Activated CD4-positive, alpha-beta T cell treated with anti-CD3 and anti-CD28 coated beads for 1 hour (primary cell): ENCODE data around the gene CARD9.

ENCODE experiments used
- DNase-seq: peaks from one replicate; pipeline ENCODE4 v3.0.0-alpha.2; 2020

CARD9 gene

DNA sequence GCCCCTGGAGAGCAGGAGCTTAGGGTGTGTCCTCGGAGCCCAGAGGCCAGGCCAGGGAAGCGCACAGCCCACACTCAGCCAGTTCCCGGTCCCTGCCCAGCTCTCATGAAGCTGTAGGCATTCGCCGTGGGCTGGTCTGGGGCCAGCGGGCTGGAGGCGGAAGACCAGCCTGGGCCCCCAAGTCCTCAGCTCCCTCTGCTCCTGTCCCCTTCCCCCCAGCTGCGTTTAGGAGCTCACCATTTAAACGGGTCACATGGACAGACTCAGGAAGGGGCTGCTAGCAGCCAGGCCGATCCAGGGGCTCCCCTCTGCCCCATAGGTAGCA, 27.4 kb downstream of the CARD9 start:
- no peak for DNase-seq

- DNase-seq, result no peak
Observed at GRCh38 chr9:136345281-136346156, 27.9 kb downstream of the CARD9 start.

GRCh38 chr9:136344544-136345280, 28.8 kb downstream of the CARD9 start:
- no peak for DNase-seq

DNA sequence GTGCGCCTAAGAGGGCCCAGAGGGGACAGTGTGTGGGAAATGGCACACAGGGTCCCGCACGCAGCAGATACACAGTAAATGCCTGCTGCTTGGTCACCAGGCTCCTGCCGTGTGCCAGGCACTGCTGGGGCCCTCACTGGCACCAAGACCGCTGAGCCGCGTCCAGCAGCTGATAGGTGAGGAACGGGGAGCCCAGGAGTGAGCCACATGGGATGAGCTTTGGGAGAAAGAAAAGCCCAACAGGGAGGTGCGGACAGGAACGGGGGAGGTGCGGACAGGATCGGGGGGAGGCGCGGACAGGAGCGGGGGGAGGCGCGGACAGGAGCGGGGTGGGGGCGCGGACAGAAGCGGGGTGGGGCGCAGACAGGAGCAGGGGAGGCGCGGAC, 29.6 kb downstream of the CARD9 start:
- DNase-seq, result no peak

DNA sequence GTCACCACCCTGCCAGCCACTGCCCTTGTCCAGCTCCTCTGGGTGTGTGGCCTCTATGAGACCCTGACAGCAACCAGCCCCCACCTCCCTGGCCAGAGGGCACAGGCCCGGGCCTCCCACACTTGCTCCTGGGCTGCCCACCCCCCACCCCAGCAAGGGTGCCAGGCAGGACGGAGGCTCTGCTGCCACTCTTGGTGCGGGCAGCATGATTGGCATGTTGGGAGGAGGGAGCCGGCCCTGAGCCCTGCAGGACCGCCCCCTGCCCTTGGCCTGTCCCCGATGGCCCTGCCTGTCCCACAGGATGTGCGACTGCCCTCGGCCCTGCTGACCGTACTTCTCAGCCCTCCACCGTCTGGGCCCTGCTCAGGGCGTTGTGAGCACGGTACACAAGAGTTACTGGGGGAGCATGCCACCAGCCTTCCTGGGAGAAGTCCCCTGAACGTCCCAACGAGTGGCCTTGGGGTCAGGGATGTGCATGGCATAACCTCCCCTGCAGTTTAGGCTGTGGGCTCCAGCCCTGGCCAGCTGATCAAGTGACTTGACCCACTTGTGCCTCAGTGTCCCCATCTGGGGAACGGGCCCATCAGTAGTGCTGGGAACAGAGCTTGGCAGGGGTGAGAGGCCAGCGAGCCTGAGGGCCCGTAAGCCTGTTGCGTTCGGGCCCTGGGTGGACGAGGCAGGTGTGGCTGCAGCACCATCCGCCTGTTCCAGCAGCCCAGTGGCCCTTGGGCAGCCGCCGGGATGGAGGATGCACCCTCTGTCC, 30.2 kb downstream of the CARD9 start:
- DNase-seq, result no peak

DNA sequence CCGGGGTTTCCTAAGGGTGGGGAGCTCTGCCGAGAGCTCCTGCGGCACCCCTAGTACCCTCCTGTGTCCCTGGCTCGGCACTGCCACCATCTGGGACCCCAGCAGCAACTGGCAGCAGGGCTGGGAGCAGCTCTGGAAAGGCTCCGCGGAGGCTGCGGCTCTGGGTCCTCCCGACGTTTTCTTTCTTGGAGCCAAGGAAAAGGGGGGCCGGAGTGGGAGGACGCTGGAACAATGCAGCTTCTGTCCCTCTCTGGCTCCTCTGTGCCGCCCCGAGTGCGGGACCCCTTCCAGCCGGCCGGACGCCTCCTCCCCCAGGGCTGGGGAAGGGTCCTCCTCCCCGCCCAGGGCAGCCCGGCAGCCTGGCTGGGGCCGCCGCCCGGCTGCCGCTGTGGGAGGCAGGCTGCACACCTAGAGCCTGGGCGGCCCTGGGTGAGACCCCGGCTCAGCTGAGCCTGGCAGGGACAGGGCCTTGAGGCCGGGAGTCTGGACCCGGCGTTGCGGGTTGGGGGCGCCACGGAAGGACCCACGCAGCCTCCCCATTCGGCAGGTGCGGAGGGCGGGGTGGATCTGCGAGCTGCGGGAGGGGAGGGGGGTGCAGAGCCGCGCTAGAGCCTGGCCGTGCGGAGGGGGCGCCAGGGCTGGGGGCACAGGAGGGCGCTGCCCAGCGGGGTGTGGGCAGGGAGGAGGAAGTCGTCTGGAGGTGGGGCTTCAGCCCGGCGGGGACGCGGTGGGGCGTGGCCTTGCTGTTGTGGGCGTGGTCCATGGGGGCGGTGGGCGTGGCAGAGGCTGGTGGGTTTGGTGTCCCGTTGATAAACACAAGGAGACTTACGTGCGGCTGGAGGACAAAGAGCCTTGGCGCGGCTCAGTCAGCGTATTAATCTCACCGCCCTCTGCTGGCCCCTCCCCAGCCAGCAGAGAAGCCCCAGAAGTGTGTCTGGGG, 31.0 kb downstream of the CARD9 start:
- peak; percentile 47 for DNase-seq

DNA sequence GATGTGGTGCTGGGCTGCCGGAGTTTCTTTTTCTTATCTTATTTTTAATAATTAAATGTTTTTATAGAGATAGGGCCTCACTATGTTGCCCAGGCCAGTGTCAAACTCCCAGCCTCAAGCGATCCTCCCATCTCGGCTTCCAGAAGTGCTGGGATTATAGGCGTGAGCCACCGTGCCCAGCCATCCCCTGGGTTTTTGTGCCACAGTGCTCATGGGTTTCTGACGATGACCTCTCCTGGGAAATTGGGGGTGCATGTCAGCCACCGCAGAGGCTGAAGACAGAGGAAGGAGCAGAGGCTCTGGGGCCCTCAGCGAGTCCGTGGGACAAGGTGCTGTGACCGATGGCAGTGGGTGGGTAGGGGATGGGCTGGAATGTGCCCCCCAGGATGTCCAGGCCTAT, 31.7 kb downstream of the CARD9 start:
- no peak for DNase-seq

GRCh38 chr9:136341042-136341655, 32.3 kb downstream of the CARD9 start:
- no peak for DNase-seq

DNA sequence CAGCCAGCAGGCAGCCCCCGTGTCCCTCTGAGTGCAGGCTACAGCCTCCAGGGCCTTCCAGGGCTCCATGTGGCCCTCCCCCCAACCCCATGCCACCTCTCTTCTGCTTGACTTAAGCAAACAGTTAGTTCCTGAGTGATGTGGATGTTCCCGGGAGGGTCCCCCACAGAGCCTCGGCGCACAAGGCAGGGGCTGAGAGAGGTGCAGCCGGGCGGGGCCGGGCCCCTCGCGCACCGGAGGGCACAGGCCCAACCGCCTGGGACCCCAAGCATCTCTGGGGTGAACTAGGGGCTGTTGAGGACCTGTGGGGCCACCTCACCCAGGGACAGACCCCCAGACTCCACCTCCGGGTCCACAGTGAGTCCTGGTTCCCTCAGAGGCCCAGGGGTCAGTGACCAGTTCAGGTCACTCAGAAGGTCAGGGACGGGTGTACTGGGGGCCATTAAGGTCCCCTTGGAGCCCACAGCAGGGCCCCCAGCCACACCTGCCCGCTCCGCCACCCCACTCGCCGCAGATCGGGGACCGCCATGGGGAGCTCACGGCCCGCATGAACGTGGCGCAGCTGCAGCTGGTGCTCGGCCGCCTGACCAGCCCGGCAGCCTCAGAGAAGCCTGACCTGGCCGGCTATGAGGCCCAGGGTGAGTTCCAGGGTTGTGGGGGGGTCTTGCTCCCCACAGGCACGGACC, 33.0 kb downstream of the CARD9 start:
- no peak for DNase-seq

GRCh38 chr9:136339958-136340310, 33.5 kb downstream of the CARD9 start:
- DNase-seq, result no peak

DNA sequence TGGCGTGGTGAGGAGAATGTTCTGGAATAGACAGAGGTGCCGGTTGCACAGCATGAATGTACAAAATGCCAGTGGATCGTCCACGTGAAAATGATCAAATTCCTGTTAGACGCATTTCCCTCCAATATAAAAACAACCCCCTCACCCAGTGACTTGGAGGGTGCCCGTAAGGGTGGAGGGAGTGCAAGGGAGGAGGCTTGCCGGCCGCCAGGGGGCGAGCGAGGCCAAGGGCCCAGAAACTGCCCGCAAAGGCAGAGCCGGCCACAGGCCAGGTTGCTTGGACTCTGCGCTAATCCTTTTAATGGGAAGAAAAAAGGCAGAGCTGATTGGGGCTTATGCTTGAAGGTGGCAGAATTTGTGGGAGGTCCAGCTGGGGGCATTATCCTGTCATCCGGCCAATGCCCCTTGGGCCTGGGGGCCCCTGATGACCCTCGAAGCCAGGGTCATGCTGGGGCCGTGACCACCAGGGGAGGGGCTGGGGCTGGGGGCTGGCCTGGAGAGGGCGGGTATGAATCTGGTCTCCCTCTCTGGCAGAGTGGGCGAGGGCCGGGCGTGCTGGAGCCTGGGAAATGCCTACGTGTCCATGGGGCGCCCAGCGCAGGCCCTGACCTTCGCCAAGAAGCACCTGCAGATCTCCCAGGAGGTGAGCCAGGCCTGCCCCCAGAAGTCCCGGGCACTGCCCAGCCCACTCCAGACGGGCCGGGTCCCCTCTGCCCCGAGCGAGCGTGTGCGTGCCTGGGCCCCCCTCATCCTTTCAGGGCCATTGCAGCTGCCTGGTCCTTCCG, 34.1 kb downstream of the CARD9 start:
- DNase-seq, result no peak

DNA sequence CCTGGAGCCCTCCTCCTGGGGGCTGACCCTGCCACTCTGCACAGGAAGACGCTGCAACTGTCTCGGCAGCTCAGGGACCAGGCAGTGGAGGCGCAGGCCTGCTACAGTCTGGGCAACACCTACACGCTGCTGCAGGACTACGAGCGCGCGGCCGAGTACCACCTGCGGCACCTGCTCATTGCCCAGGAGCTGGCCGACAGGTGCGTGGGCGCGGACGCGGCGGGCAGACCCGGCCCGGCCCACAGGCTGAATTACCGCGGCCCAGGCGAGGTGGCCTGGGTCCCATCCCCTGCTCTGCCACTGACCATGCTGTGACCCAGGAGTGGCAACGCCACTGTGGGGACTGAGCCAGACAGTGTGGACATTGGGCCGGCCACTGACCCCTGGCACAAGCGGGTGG, 35.0 kb downstream of the CARD9 start:
- DNase-seq, result no peak

DNA sequence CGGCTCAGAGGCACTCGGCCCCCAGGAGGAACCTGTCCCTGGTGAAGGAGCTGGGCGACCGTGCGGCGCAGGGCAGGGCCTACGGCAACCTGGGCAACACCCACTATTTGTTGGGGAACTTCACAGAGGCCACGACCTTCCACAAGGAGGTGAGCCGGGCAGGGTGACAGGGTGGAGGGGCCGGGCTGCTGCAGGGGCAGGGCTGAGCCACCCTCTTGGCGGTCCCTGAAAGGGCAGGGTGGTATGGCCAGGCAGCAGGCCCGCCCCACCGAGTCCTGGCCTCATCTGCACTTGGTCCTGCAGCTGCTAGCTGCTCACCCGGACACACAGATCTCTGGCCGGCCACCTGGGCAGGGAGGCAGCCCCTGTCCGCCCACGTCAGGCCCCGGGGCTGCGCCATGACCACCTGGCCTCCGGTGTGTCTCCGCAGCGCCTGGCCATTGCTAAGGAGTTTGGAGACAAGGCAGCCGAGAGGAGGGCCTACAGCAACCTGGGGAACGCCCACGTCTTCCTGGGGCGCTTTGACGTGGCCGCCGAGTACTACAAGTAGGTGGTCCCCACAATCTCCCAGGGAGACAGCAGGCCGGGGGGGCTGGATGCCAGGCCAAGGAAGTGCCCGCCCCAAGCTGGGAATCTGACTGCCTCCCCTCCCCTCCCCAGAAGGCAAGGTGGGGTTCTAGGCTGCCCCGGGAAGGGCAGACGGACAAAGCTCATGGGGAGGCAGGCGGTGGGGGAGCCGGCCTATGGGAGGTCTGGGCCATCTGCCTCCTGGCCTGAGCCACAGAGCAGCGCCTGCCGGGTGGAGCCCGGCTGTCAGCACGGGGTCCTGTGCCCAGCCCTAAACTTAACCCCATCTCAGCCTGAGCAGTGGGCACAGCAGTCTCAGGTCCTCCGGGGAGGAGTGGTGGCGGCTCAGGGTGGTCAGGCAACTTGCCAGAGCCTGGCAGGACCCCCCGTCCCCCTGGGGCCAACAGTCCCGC, 35.8 kb downstream of the CARD9 start:
- no peak for DNase-seq

GRCh38 chr9:136336881-136337280, 36.6 kb downstream of the CARD9 start:
- no peak for DNase-seq

DNA sequence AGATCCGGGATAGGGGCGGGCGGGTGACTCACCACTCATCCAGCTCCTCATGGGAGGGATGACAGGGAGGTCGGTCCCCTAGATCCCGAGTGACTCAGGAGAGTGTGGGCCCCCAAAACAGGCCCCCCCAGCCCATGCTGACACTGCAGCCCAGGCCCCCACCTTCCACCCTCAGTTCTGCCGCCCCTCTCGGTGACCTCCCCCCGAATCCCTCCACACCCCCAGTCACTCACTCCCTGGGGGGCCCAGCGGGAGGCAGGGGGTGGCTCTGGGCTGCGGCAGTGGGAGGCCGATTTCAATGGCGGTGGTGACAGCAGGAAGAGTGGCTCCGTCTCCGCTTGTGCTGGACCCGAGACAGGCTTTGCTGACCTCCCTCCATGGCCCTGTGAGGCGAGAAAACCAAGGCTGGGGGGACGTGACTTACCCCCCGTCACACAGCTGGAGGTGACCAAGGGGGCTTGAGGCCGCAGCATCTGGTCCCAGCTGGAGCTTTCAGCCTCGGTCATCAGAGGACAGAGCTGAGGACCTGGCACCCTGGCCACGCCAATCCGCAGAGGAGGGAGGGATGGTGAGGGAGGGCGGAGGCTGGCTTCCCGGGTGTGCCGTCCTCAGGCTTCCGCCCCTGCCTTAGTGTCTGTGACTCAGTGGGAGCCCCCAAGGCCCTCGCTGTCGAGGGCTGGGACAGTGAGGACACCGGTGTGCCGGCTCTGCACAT, 37.2 kb downstream of the CARD9 start:
- DNase-seq, result no peak

DNA sequence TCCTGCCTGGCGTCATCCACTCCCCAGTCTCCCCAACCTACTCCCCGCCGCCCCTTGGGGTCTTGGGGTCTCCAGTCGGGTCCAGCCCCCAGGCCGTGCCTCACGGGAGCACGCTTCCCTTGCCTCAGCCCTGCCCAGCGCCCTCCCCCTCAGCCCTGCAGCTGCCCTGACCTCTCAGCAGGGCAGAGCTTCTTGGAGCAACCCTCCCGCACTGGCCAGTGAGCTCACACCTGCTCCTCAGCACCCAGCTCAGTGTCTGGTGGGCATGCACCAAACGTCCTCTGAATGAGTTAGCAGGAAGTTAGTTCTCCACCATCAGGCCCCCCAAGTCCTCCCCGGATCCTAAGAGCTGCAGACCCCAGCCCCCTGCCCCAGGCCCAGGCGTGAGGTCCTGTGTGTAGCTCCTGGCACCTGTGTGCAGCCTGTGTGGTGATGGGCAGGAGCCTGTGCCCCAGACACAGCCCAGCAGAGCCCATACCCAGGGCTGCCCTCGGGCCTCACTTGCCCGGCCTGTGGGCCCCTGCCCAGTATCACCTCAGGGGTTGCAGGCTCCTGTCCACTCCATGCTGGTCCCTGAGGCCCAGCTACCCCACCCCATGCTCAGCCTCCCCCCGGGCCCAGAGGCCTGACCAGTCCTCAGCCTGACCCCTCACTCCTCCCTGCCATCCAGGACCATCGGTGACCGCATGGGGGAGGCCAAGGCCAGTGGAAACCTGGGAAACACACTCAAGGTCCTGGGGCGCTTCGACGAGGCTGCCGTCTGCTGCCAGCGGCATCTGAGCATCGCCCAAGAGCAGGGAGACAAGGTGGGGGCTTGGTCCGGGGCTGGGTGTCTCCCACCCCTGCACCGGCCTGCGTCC, 37.9 kb downstream of the CARD9 start:
- no peak for DNase-seq

DNA sequence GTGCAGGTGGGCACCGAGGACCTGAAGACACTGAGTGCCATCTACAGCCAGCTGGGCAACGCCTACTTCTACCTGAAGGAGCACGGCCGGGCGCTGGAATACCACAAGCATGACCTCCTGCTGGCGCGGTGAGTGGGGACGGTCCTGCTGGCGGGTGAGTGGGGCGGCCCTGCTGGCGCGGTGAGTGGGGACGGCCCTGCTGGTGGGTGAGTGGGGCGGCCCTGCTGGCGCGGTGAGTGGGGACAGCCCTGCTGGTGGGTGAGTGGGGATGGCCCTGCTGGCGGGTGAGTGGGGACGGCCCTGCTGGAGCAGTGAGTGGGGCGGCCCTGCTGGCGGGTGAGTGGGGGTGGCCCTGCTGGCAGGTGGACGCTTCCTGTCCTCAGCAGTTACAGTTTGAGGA, 38.9 kb downstream of the CARD9 start:
- no peak for DNase-seq

- no peak for DNase-seq
Observed at GRCh38 chr9:136333486-136333885, 40.0 kb downstream of the CARD9 start.
